ENCODE measurements around the gene TOPAZ1.

The TOPAZ1 gene

DNA sequence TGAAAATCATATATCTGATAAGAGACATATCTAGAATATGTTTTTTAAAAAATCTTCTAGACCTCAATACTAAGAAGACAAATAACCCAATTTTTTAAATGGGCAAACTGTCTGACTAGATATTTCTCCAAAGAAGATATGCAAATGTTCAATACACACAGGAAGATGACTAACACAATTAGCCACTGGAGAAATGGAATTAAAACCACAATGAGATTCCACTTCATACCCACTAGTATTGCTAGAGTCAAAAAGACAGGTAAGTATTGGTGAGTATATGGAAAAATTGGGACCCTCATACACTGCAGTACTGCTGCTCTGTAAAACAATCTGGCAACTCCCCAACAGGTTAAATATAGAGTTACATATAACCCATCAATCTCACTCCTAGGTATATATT lies 33.1 kb upstream of the TOPAZ1 start:
- H3K27me3 Mint-ChIP-seq (ENCODE audit: low read depth, poor library complexity) = peaks cover 6% of the 10 kb centered on the region
- TF ChIP-seq, protein P1, sequence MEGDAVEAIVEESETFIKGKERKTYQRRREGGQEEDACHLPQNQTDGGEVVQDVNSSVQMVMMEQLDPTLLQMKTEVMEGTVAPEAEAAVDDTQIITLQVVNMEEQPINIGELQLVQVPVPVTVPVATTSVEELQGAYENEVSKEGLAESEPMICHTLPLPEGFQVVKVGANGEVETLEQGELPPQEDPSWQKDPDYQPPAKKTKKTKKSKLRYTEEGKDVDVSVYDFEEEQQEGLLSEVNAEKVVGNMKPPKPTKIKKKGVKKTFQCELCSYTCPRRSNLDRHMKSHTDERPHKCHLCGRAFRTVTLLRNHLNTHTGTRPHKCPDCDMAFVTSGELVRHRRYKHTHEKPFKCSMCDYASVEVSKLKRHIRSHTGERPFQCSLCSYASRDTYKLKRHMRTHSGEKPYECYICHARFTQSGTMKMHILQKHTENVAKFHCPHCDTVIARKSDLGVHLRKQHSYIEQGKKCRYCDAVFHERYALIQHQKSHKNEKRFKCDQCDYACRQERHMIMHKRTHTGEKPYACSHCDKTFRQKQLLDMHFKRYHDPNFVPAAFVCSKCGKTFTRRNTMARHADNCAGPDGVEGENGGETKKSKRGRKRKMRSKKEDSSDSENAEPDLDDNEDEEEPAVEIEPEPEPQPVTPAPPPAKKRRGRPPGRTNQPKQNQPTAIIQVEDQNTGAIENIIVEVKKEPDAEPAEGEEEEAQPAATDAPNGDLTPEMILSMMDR (IDR thresholded peaks at IDR 0.05) = no peak
- H3K36me3 Mint-ChIP-seq (ENCODE audit: low read depth) = no peaks in the 10 kb centered on the region

DNA sequence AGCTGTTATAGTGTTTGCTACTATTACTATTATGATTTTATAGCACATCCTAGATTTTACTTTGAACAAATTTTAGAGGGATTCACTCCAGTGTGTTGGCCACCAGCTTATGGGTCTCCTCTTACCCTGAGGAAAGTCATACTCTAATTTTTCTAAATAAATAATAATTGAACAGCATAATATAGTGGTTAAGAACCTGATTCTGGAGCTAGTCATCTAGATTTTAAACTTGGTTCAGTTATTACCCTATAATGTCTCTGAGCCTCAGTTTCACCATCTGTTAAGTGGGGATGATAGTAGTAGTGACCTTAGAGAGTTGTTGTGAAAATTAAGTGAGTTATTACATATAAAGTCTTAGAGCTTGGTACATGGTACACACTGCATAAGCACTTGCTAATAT lies 30.7 kb upstream of the TOPAZ1 start:
- Mint-ChIP-seq H3K36me3 (ENCODE audit: low read depth) (no peaks in the 10 kb centered on the region), H3K4me1 (peaks cover 5% of the 10 kb centered on the region), H3K27ac (no peak overlapping the region), H3K27me3 (ENCODE audit: low read depth, poor library complexity) (no peaks in the 10 kb centered on the region), H3K9me3 (peaks cover 21% of the 10 kb centered on the region), H3K4me3 (no peak overlapping the region)
- DNase-seq = no peak
- TF ChIP-seq, protein P1 (IDR thresholded peaks at IDR 0.05) = no peak

More for the DNA sequence above, 33.1 kb upstream of the TOPAZ1 start:
- H3K9me3 Mint-ChIP-seq = no peaks in the 10 kb centered on the region
- H3K4me3 Mint-ChIP-seq = no peak overlapping the region
- no peak for DNase-seq
- no peak overlapping the region for H3K27ac Mint-ChIP-seq
- peaks cover 5% of the 10 kb centered on the region for H3K4me1 Mint-ChIP-seq

DNA sequence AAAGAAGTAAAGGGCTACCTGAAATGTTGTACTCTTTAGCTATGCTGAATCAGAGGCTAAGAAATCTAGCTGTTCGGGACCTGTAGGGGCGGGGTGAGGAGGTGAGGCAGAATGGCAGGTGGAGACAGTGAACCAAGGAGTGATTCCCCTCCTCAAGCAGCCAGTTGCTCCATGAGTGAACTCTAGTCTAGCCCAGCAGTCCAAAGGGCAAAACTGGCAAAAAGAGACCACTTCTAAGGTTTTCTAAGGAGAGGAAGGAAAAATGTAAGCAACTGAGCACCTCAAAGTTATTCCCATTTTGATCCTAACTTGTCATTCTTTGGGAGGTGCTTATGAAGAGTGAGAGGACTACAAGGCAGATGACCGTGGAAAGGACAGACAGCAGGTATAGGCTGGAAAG lies 19.3 kb upstream of the TOPAZ1 start:
- Mint-ChIP-seq H3K36me3 (ENCODE audit: low read depth) (no peaks in the 10 kb centered on the region), H3K27me3 (ENCODE audit: low read depth, poor library complexity) (peaks cover 12% of the 10 kb centered on the region), H3K27ac (no peak overlapping the region), H3K9me3 (peaks cover 8% of the 10 kb centered on the region), H3K4me1 (no peaks in the 10 kb centered on the region), H3K4me3 (no peak overlapping the region)
- TF ChIP-seq, protein P1 (IDR thresholded peaks at IDR 0.05) = no peak
- no peak for DNase-seq

DNA sequence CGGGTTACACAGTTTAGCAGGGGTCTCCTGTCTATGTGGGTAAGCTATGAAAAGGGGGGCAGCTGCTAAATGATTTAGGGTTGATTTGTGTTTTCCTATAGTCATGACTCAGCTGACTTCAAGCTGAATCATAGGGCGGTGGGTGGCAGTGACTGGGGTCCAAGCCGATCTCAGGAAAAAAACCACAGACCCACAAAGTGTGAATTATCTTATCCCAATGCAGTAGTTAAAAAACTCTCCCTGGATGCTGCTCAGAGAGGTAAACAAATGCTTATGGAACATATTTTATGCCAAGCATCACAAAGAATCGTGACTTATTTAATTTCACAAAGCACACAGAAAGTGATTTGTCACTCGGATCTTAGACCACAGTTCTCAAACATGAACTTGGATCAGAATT lies 18.4 kb upstream of the TOPAZ1 start:
- Mint-ChIP-seq H3K27me3 (ENCODE audit: low read depth, poor library complexity) (peaks cover 12% of the 10 kb centered on the region), H3K27ac (no peak overlapping the region), H3K36me3 (ENCODE audit: low read depth) (no peaks in the 10 kb centered on the region), H3K4me1 (no peaks in the 10 kb centered on the region), H3K4me3 (no peak overlapping the region), H3K9me3 (peaks cover 5% of the 10 kb centered on the region)
- TF ChIP-seq, protein P1 (IDR thresholded peaks at IDR 0.05) = no peak
- no peak for DNase-seq

DNA sequence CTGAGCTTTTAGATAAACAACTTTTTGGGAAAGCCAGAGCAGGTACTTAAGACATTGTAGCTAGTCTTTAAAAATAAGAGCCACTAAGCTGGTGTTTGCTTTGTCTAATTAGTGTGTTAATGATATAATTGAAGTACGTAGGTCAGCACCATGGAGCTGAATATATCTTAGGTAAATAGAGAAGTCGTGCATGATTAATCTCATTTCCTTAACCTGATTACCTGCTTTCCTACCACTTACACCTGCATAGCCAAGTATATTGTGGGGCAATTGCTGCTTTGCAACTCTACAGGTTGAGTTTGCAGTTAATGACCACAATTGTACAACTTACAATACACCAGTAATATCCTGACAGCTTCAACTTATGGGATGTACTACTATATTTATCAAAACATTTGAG lies 17.6 kb upstream of the TOPAZ1 start:
- H3K27me3 Mint-ChIP-seq (ENCODE audit: low read depth, poor library complexity) = peaks cover 12% of the 10 kb centered on the region
- no peak for DNase-seq
- no peaks in the 10 kb centered on the region for H3K36me3 Mint-ChIP-seq (ENCODE audit: low read depth)
- TF ChIP-seq, protein P1 (IDR thresholded peaks at IDR 0.05) = no peak
- no peak overlapping the region for H3K27ac Mint-ChIP-seq
- H3K4me3 Mint-ChIP-seq = no peak overlapping the region
- peaks cover 4% of the 10 kb centered on the region for H3K9me3 Mint-ChIP-seq
- H3K4me1 Mint-ChIP-seq = no peaks in the 10 kb centered on the region

DNA sequence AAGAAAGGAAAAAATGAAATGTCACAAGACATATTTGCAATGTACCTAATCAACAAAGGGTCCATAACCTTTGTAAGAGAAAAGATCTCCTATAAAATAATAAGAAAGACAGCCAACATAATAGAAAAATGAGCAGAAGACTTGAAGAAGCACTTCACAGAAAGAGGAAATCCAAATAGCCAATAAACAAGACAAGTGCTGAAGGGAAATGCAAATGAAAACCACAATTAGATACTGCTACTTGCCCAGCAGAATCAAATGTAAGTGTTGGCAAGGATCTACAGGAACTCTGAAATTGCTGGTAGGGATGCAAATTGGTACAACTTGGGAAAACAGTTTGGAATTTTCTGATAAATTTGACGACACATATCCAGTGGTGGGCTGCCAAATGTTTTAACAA lies 15.1 kb upstream of the TOPAZ1 start:
- TF ChIP-seq, protein P1 (IDR thresholded peaks at IDR 0.05) = no peak
- no peak for DNase-seq
- peaks cover 4% of the 10 kb centered on the region for H3K9me3 Mint-ChIP-seq
- H3K27ac Mint-ChIP-seq = no peak overlapping the region
- H3K27me3 Mint-ChIP-seq (ENCODE audit: low read depth, poor library complexity) = peaks cover 8% of the 10 kb centered on the region
- no peaks in the 10 kb centered on the region for H3K4me1 Mint-ChIP-seq
- H3K4me3 Mint-ChIP-seq = no peak overlapping the region
- H3K36me3 Mint-ChIP-seq (ENCODE audit: low read depth) = no peaks in the 10 kb centered on the region

Measured in nephron progenitor cell (in vitro differentiated cells).